Esophagus squamous epithelium (tissue), 5 donors: ENCODE data around the gene NME1. TPM values are rescaled to one million over a fixed set of nuclear protein-coding genes. Genes with fewer than 3 reads are reported as not detected.

ENCODE experiments used
- DNase-seq: peaks from one replicate; lab custom pipeline; 2025; lab: John Stamatoyannopoulos, UW
- H3K27ac ChIP-seq, 4 donors: fragments of 200-600 bp; sonication (generic); one replicate each; pipeline ENCODE4 v1.5.1; 2016 to 2019; ENCODE audit warnings: mild to moderate bottlenecking in 1 of 4
- H3K27me3 ChIP-seq, 4 donors: fragments of 200-600 bp; sonication (generic); 1 replicate in 3 of 4; 2 replicates in 1 of 4; pipeline versions ENCODE4 v1.5.1 to v1.6.0; 2017 to 2021; ENCODE audit warnings: antibody characterized with exemption in 1 of 4
- H3K36me3 ChIP-seq, 3 donors: fragments of 200-600 bp; sonication (generic); one replicate each; pipeline ENCODE4 v1.5.1; 2016 to 2019
- H3K4me1 ChIP-seq, 3 donors: fragments of 200-600 bp; sonication (generic); one replicate each; pipeline ENCODE4 v1.5.1; 2017 to 2019
- H3K4me3 ChIP-seq, 4 donors: fragments of 200-600 bp; sonication (generic); 1 replicate in 3 of 4; 2 replicates in 1 of 4; pipeline ENCODE4 v1.5.1; 2016 to 2019; ENCODE audit warnings: mild to moderate bottlenecking in 2 of 4, moderate library complexity in 1 of 4
- H3K9me3 ChIP-seq, 3 donors: fragments of 200-600 bp; sonication (generic); one replicate each; pipeline ENCODE4 v1.5.1; 2016 to 2019
- POLR2A ChIP-seq, 4 donors: fragments of 450-650 bp; IDR thresholded peaks; one replicate each; pipeline ENCODE4 v1.6.1; 2017; ENCODE audit warnings: antibody characterized with exemption in 4 of 4, mild to moderate bottlenecking in 4 of 4, moderate library complexity in 3 of 4
- WGBS, 2 donors: methylation state at CpG; one replicate each; pipeline ENCODE4 v1.1.5; 2018; 5-methylcytosine and 5-hydroxymethylcytosine counted together
- intact Hi-C: fragments of 100-400 bp; cut with DNase I; formaldehyde crosslinking; loops from one replicate; pipeline ENCODE4 v1.15.0; 2022
- total RNA-seq, 4 donors: library from RNA; depleted of rRNA; stranded (reverse); fragments of >200 nt; gene quantifications; one replicate each; pipeline ENCODE4 v1.1.0, GENCODE V29; 2016
- TF ChIP-seq, protein P1 (sequence below), 6 experiments: fragments of 450-650 bp in 4 of 6; fragments of 200-600 bp in 2 of 6; sonication (generic) in 2 of 6; IDR thresholded peaks; one replicate each; pipeline ENCODE4 v1.5.1; 2016 to 2019; ENCODE audit warnings: antibody characterized with exemption in 6 of 6, mild to moderate bottlenecking in 4 of 6, moderate library complexity in 4 of 6
- donor health status: DM: yes; HTN: yes; CAD: no.

NME1 gene
- total RNA-seq, 4 donors from 2014 or later = 56.9 to 138 (median 101) TPM

DNA sequence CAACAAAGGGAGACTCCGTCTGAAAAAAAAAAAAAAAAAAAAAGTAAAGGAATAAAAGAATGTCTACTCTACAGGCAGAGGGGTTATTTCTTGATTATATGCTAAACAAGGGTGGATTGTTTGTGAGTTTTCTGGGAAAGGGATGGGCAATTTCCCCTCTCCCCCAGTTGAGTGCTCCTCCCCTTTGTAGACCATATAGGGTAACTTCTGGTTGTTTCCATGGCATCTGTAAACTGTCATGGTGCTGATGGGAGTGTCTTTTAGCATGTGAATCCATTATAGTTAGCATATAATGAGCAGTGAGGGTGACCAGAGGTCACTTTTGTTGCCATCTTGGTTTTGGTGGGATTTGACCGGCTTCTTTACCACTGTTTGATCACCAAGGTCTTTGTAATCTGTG, 4.2 kb upstream of the NME1 start:
- TF ChIP-seq POLR2A (IDR thresholded peaks at IDR 0.05) = no peak
- TF ChIP-seq, protein P1, sequence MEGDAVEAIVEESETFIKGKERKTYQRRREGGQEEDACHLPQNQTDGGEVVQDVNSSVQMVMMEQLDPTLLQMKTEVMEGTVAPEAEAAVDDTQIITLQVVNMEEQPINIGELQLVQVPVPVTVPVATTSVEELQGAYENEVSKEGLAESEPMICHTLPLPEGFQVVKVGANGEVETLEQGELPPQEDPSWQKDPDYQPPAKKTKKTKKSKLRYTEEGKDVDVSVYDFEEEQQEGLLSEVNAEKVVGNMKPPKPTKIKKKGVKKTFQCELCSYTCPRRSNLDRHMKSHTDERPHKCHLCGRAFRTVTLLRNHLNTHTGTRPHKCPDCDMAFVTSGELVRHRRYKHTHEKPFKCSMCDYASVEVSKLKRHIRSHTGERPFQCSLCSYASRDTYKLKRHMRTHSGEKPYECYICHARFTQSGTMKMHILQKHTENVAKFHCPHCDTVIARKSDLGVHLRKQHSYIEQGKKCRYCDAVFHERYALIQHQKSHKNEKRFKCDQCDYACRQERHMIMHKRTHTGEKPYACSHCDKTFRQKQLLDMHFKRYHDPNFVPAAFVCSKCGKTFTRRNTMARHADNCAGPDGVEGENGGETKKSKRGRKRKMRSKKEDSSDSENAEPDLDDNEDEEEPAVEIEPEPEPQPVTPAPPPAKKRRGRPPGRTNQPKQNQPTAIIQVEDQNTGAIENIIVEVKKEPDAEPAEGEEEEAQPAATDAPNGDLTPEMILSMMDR (IDR thresholded peaks at IDR 0.05) = no peak
- no peak for DNase-seq
- H3K9me3 ChIP-seq = no peaks in the 10 kb centered on the region
- H3K4me1 ChIP-seq = peaks cover 0 to 30% (median 12%) of the 10 kb centered on the region in 3 donors
- no peak overlapping the region for H3K27ac ChIP-seq
- no peaks in the 10 kb centered on the region for H3K27me3 ChIP-seq
- intact Hi-C loops = no loop called here
- H3K36me3 ChIP-seq = no peaks in the 10 kb centered on the region
- 73 to 96% methylated on average over 2 of the region's 2 CpGs for WGBS, 2 donors
- no peak overlapping the region for H3K4me3 ChIP-seq

DNA sequence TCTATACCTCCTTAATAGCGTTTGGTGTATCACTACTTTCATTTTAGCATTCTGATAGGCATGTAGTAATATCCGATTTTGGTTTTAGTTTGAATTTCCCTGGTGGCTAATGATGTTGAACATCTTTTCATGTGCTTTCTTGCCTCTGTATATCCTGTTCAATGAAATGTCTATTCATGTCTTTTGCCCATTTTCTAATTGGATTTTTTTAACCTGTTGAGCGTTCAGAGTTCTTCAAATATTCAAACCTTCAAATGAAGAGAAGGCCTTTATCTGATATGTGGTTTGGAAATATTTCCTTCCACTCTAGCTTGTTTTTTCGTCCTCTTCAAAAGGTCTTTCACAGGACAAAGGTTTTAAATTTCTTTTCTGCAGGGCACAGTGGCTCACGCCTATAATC, 2.4 kb upstream of the NME1 start:
- H3K9me3 ChIP-seq = no peaks in the 10 kb centered on the region
- no peaks in the 10 kb centered on the region for H3K27me3 ChIP-seq
- H3K27ac ChIP-seq = no peak overlapping the region
- H3K4me3 ChIP-seq = no peak overlapping the region
- no peak for DNase-seq
- intact Hi-C loops = loop anchor here (10.0 kb wide), 1 partner anchor 146 kb away; no protein-coding TSS in a partner anchor
- peaks cover 0 to 5% (median 0%) of the 10 kb centered on the region in 3 donors for H3K36me3 ChIP-seq
- 67 to 81% methylated on average over 5 of the region's 5 CpGs for WGBS, 2 donors
- TF ChIP-seq, protein P1 (IDR thresholded peaks at IDR 0.05) = no peak
- TF ChIP-seq POLR2A (IDR thresholded peaks at IDR 0.05) = no peak
- peaks cover 13 to 47% (median 24%) of the 10 kb centered on the region in 3 donors for H3K4me1 ChIP-seq

DNA sequence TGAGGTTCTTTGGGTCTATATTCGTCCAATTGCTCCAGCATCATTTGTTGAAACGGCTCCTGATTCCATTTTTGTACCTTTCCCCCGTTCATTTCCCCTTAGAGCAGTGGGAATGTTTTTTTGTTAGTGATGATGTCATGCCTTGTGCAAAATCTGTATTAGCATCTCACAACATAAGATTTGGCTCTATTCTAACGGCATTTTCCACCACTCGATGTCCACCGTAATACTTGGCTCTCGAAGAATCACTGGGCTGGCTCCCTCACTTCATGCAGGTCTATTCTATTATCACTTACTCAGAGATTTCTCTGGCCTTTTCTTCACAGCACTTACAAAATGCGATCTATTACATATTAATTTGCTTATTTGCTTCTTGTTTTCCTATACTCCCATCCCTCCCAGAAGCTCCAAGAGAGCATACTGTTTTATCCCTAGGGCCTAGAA, 571 bp upstream of the NME1 start:
- Histone ChIP-seq H3K4me1 (peaks cover 13 to 47% (median 24%) of the 10 kb centered on the region in 3 donors), H3K27ac (peak overlapping the region; percentile 82 to 92 (median 90)), H3K4me3 (peak overlapping the region; percentile 4 to 76 (median 67)), H3K9me3 (no peaks in the 10 kb centered on the region), H3K27me3 (no peaks in the 10 kb centered on the region), H3K36me3 (peaks cover 0 to 23% (median 3%) of the 10 kb centered on the region in 3 donors)
- WGBS, 2 donors = 9 to 11% methylated on average over 8 of the region's 8 CpGs
- no peak for TF ChIP-seq POLR2A (IDR thresholded peaks at IDR 0.05)
- TF ChIP-seq, protein P1 (IDR thresholded peaks at IDR 0.05) = no peak
- intact Hi-C loops = loop anchor here (10.0 kb wide), 1 partner anchor 148 kb away; no protein-coding TSS in a partner anchor
- no peak for DNase-seq

DNA sequence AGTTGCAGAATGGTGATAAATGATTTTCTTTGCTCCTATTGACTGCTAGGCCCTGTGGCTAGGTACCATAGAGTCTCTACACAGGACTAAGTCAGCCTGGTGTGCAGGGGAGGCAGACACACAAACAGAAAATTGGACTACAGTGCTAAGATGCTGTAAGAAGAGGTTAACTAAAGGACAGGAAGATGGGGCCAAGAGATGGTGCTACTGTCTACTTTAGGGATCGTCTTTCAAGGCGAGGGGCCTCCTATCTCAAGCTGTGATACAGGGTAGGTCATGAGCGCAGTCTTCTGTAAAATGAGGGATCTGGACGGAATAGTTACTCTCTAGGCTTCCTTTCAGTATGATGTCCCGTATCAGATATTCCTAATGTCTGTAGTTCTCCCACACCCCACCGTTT, 817 bp downstream of the NME1 start:
- Histone ChIP-seq H3K9me3 (no peaks in the 10 kb centered on the region), H3K27me3 (no peaks in the 10 kb centered on the region), H3K4me3 (peak overlapping the region; percentile 49 to 76 (median 67)), H3K27ac (peak overlapping the region; percentile 79 to 92 (median 86)), H3K4me1 (peaks cover 13 to 44% (median 24%) of the 10 kb centered on the region in 3 donors), H3K36me3 (peaks cover 0 to 37% (median 9%) of the 10 kb centered on the region in 3 donors)
- WGBS, 2 donors = 6 to 7% methylated on average over 6 of the region's 6 CpGs
- TF ChIP-seq POLR2A (IDR thresholded peaks at IDR 0.05) = no peak
- TF ChIP-seq, protein P1 (IDR thresholded peaks at IDR 0.05) = no peak
- no peak for DNase-seq
- intact Hi-C loops = loop anchor here (10.0 kb wide), 1 partner anchor 149 kb away; no protein-coding TSS in a partner anchor

DNA sequence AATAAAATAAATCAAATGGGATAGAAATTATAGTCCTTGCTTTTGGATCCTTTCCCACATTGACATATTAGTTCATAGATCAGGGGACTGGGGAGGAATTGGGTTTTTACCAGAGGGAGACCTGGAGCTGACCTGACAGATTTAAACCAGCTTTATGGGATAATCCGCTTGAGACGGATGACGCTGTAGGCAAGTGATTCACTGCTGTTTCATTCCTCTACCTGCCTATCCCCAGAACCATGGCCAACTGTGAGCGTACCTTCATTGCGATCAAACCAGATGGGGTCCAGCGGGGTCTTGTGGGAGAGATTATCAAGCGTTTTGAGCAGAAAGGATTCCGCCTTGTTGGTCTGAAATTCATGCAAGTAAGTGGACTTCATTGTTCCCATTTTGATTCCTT, 2.1 kb downstream of the NME1 start:
- Histone ChIP-seq H3K36me3 (peaks cover 0 to 49% (median 9%) of the 10 kb centered on the region in 3 donors), H3K4me1 (peaks cover 13 to 35% (median 24%) of the 10 kb centered on the region in 3 donors), H3K27me3 (no peaks in the 10 kb centered on the region), H3K4me3 (no peak overlapping the region), H3K27ac (peak overlapping the region in 1 of 4 donors; percentile 13), H3K9me3 (no peaks in the 10 kb centered on the region)
- TF ChIP-seq, protein P1 (IDR thresholded peaks at IDR 0.05) = no peak
- no peak for TF ChIP-seq POLR2A (IDR thresholded peaks at IDR 0.05)
- DNase-seq = no peak
- intact Hi-C loops = loop anchor here (10.0 kb wide), 1 partner anchor 151 kb away; no protein-coding TSS in a partner anchor
- WGBS, 2 donors = 67 to 80% methylated on average over 8 of the region's 8 CpGs
